ENCODE data around the gene OPCML. TPM values are rescaled to one million over a fixed set of nuclear protein-coding genes. Genes with fewer than 3 reads are reported as not detected.

The OPCML gene
- total RNA-seq: 26.9 TPM

GRCh38 chr11:133531971-133532651 is at the start of gene OPCML:
Gene OPCML (minus strand): TSS chr11:133532501.
- FAIRE-seq: no peak
- DNase-seq (ENCODE audit: low spot score in 2 of 2): no peak

GRCh38 chr11:133581091-133581490 is 48.8 kb upstream of the OPCML start:
- FAIRE-seq (no peak), DNase-seq (ENCODE audit: low spot score in 2 of 2) (no peak)

- DNase-seq (ENCODE audit: low spot score in 2 of 2) (peak in 1 of 2 donors; percentile 23), FAIRE-seq (no peak)
These were observed 47.1 kb upstream of the OPCML start for GRCh38 chr11:133579165-133580031.

- FAIRE-seq: no peak
These were observed 45.1 kb upstream of the OPCML start for GRCh38 chr11:133577403-133577802.

GRCh38 chr11:133576351-133576750 is 44.0 kb upstream of the OPCML start:
- no peak for FAIRE-seq
- DNase-seq (ENCODE audit: low spot score in 2 of 2): no peak

More at GRCh38 chr11:133577403-133577802, 45.1 kb upstream of the OPCML start:
- no peak for DNase-seq (ENCODE audit: low spot score in 2 of 2)

- FAIRE-seq (no peak), DNase-seq (ENCODE audit: low spot score in 2 of 2) (no peak)
These were observed 40.8 kb upstream of the OPCML start for GRCh38 chr11:133573081-133573480.

- FAIRE-seq: no peak
- DNase-seq (ENCODE audit: low spot score in 2 of 2): no peak
These were observed 38.1 kb upstream of the OPCML start for GRCh38 chr11:133570376-133570775.

- FAIRE-seq (no peak), DNase-seq (ENCODE audit: low spot score in 2 of 2) (no peak)
These were observed 31.3 kb upstream of the OPCML start for GRCh38 chr11:133563505-133564025.

GRCh38 chr11:133560472-133560855 is 28.2 kb upstream of the OPCML start:
- DNase-seq (ENCODE audit: low spot score in 2 of 2) (no peak), FAIRE-seq (no peak)

- DNase-seq (ENCODE audit: low spot score in 2 of 2): no peak
- FAIRE-seq: no peak
These were observed 27.7 kb upstream of the OPCML start for GRCh38 chr11:133559833-133560471.

- DNase-seq (ENCODE audit: low spot score in 2 of 2) (no peak), FAIRE-seq (no peak)
These were observed 27.1 kb upstream of the OPCML start for GRCh38 chr11:133559382-133559781.

- DNase-seq (ENCODE audit: low spot score in 2 of 2) (no peak), FAIRE-seq (no peak)
These were observed 22.7 kb upstream of the OPCML start for GRCh38 chr11:133555034-133555433.

GRCh38 chr11:133553885-133554740 is 21.8 kb upstream of the OPCML start:
- DNase-seq (ENCODE audit: low spot score in 2 of 2) (no peak), FAIRE-seq (no peak)

- DNase-seq (ENCODE audit: low spot score in 2 of 2) (no peak), FAIRE-seq (no peak)
These were observed 20.6 kb upstream of the OPCML start for GRCh38 chr11:133552938-133553337.

GRCh38 chr11:133551064-133551463 is 18.8 kb upstream of the OPCML start:
- DNase-seq (ENCODE audit: low spot score in 2 of 2): no peak
- FAIRE-seq: no peak

- DNase-seq (ENCODE audit: low spot score in 2 of 2): no peak
- no peak for FAIRE-seq
These were observed 17.5 kb upstream of the OPCML start for GRCh38 chr11:133549826-133550225.

- no peak for FAIRE-seq
- DNase-seq (ENCODE audit: low spot score in 2 of 2): no peak
These were observed 16.3 kb upstream of the OPCML start for GRCh38 chr11:133548641-133549040.

GRCh38 chr11:133547808-133548494 is 15.7 kb upstream of the OPCML start:
- no peak for DNase-seq (ENCODE audit: low spot score in 2 of 2)
- no peak for FAIRE-seq

- DNase-seq (ENCODE audit: low spot score in 2 of 2) (no peak), FAIRE-seq (no peak)
These were observed 13.0 kb upstream of the OPCML start for GRCh38 chr11:133545199-133545803.

Data from frontal cortex (tissue), 4 donors.